Keratinocyte (primary cell): Measurements from ENCODE around the gene SYS1. TPM values are rescaled to one million over a fixed set of nuclear protein-coding genes. Genes with fewer than 3 reads are reported as not detected.
A peak's percentile ranks its signal among the peaks of the same experiment; 100 is the strongest.

Experiments
- DNase-seq: peaks from one replicate; pipeline ENCODE4 v3.0.0-alpha.2; 2011; ENCODE audit warnings: low read depth, missing footprints, low spot score
- FAIRE-seq: peaks from 2 replicates; lab custom pipeline; 2011; peaks lifted over from hg19 to GRCh38; lab: Jason Lieb, UNC
- H2AFZ ChIP-seq: 2 replicates; pipeline ENCODE4 v1.6.0; 2012; ENCODE audit warnings: low read length, control low read depth, inconsistent platforms; ENCODE audit not compliant: control insufficient read depth
- H3K27ac ChIP-seq: 2 replicates; pipeline ENCODE4 v1.5.1; 2011; ENCODE audit warnings: low read length; ENCODE audit not compliant: control insufficient read depth, insufficient read depth
- H3K27me3 ChIP-seq: 3 replicates; pipeline ENCODE4 v1.6.0; 2011; ENCODE audit warnings: low read length; ENCODE audit not compliant: control insufficient read depth, insufficient read depth; ENCODE audit errors: extremely low read depth
- H3K36me3 ChIP-seq, 2 experiments: 2 replicates in 1 of 2; 3 replicates in 1 of 2; pipeline ENCODE4 v1.5.1; 2011; ENCODE audit warnings: low read length in 2 of 2, mild to moderate bottlenecking in 1 of 2; ENCODE audit not compliant: control insufficient read depth in 2 of 2, insufficient read depth in 2 of 2; ENCODE audit errors: extremely low read depth in 1 of 2
- H3K4me1 ChIP-seq: 3 replicates; pipeline ENCODE4 v1.5.1; 2011; ENCODE audit warnings: low read length; ENCODE audit not compliant: control insufficient read depth, insufficient read depth; ENCODE audit errors: extremely low read depth
- H3K4me2 ChIP-seq: 3 replicates; pipeline ENCODE4 v1.6.0; 2011; ENCODE audit warnings: low read depth, low read length; ENCODE audit not compliant: control insufficient read depth, insufficient read depth; ENCODE audit errors: extremely low read depth
- H3K4me3 ChIP-seq, 3 experiments: fragments of 200-600 bp in 1 of 3; sonication (generic) in 1 of 3; 2 replicates in 2 of 3; 3 replicates in 1 of 3; pipeline ENCODE4 v1.5.1; 2011 to 2016; ENCODE audit warnings: low read length in 3 of 3, mild to moderate bottlenecking in 3 of 3, control low read depth in 2 of 3, inconsistent platforms in 1 of 3, low read depth in 1 of 3, mixed read lengths in 1 of 3, mixed run types in 1 of 3, moderate library complexity in 1 of 3; ENCODE audit not compliant: control insufficient read depth in 2 of 3, insufficient read depth in 2 of 3; ENCODE audit errors: extremely low read depth in 1 of 3
- H3K79me2 ChIP-seq: 2 replicates; pipeline ENCODE4 v1.6.0; 2012; ENCODE audit warnings: low read length; ENCODE audit not compliant: control insufficient read depth, insufficient read depth
- H3K9ac ChIP-seq: 3 replicates; pipeline ENCODE4 v1.6.0; 2011; ENCODE audit warnings: low read length; ENCODE audit not compliant: control insufficient read depth, insufficient read depth; ENCODE audit errors: extremely low read depth
- H3K9me1 ChIP-seq: 3 replicates; pipeline ENCODE4 v1.6.0; 2011; ENCODE audit warnings: low read length; ENCODE audit not compliant: control insufficient read depth, insufficient read depth; ENCODE audit errors: extremely low read depth
- H3K9me3 ChIP-seq: 2 replicates; pipeline ENCODE4 v1.5.1; 2012; ENCODE audit warnings: low read depth, low read length; ENCODE audit not compliant: control insufficient read depth
- H4K20me1 ChIP-seq: 3 replicates; pipeline ENCODE4 v1.6.0; 2011; ENCODE audit warnings: low read length; ENCODE audit not compliant: control insufficient read depth, insufficient read depth; ENCODE audit errors: extremely low read depth
- CTCF ChIP-seq, 3 experiments: IDR thresholded peaks in 1 of 3; conservative IDR thresholded peaks in 1 of 3; optimal IDR thresholded peaks in 1 of 3; 2 replicates in 2 of 3; 3 replicates in 1 of 3; pipeline versions ENCODE3 to v1.5.1; 2011; ENCODE audit warnings: low read length in 3 of 3, mild to moderate bottlenecking in 3 of 3, moderate library complexity in 2 of 3, control low read depth in 1 of 3, inconsistent platforms in 1 of 3; ENCODE audit not compliant: insufficient read depth in 2 of 3; ENCODE audit errors: extremely low read depth in 1 of 3
- EZH2 ChIP-seq: IDR thresholded peaks from one replicate; pipeline ENCODE4 v1.6.1; 2012; ENCODE audit warnings: inconsistent platforms, mild to moderate bottlenecking, low read length, moderate library complexity
- dilution Hi-C: fragments of 300-500 bp; cut with MboI; formaldehyde crosslinking; loops from one replicate; pipeline ENCODE4 v1.7.0; 2020; ENCODE audit warnings: low sequenced_read_pairs; ENCODE audit not compliant: extremely low pct_ligation_motif_present
- polyA plus RNA-seq, 5 experiments: library from polyadenylated mRNA; depleted of rRNA in 3 of 5; stranded (reverse) in 3 of 5; stranded (forward) in 1 of 5; unstranded in 1 of 5; fragments of >200 nt; gene quantifications; 1 replicate in 1 of 5; 2 replicates in 3 of 5; 3 replicates in 1 of 5; pipeline versions ENCODE4 v1.2.1 to v1.2.3, GENCODE V29; 2011 to 2012; ENCODE audit warnings: missing spikeins in 2 of 5, low read depth in 1 of 5, low replicate concordance in 1 of 5

Gene SYS1
- polyA plus RNA-seq, 1 donor (not counting 4 experiments of a cell fraction or from before 2014, with no cell fraction given), result 16.8 TPM

- H3K79me2 ChIP-seq, result peaks cover 24% of the 10 kb centered on the region
- H3K9ac ChIP-seq, result peak overlapping the region; percentile 89
- dilution Hi-C loops, result no loop called here
- H3K4me3 ChIP-seq, result peak overlapping the region; percentile 82 to 93 (median 91)
- peak overlapping the region; percentile 79 for H3K27ac ChIP-seq
- FAIRE-seq (no peak), DNase-seq (no peak)
- H2AFZ ChIP-seq, result no peak overlapping the region
- H3K9me1 ChIP-seq, result no peaks in the 10 kb centered on the region
- peaks cover 2% of the 10 kb centered on the region for H4K20me1 ChIP-seq
- H3K27me3 ChIP-seq, result no peaks in the 10 kb centered on the region
- no peak for TF ChIP-seq CTCF (optimal IDR thresholded peaks at IDR 0.05 in 1 of 3, IDR thresholded peaks at IDR 0.05 in 1 of 3, conservative IDR thresholded peaks at IDR 0.05 in 1 of 3; ENCODE audit: extremely low read depth in 1 of 3, insufficient read depth in 2 of 3, low read length in 3 of 3)
- TF ChIP-seq EZH2, result no peak
- peaks cover 25% of the 10 kb centered on the region for H3K4me1 ChIP-seq
- peaks cover 17 to 23% of the 10 kb centered on the region in 2 experiments for H3K36me3 ChIP-seq
- H3K4me2 ChIP-seq, result peak overlapping the region; percentile 97
- no peaks in the 10 kb centered on the region for H3K9me3 ChIP-seq
Observed at GRCh38 chr20:45416917-45417316, 54.0 kb downstream of the SYS1 start.

Other genes starting within 250 kb of the SYS1 start
- 2.4 to 11.7 TPM (median 5.1 TPM) in 3 replicates for gene WFDC5, start 248.0 kb upstream of the SYS1 start, polyA plus RNA-seq
- 0.32 to 2.9 TPM (median 1.8 TPM) in 3 replicates for gene WFDC12, start 238.7 kb upstream of the SYS1 start, polyA plus RNA-seq
- 46.4 to 226 TPM (median 71.1 TPM) in 3 replicates for gene PI3, start 188.3 kb upstream of the SYS1 start, polyA plus RNA-seq
- gene SEMG1, start 156.1 kb upstream of the SYS1 start, polyA plus RNA-seq, result not detected in 3 replicates
- gene SEMG2, start 141.8 kb upstream of the SYS1 start, polyA plus RNA-seq, result not detected in 3 replicates
- gene SLPI, start 108.6 kb upstream of the SYS1 start, polyA plus RNA-seq, result 203 to 395 TPM (median 262 TPM) in 3 replicates
- gene RBPJL, start 56.3 kb upstream of the SYS1 start, polyA plus RNA-seq, result not detected in 3 replicates
- 0.08 TPM in 1 of 3 replicates, not detected in the others for gene MATN4, start 54.9 kb upstream of the SYS1 start, polyA plus RNA-seq
- 114 to 206 TPM (median 140 TPM) in 3 replicates for gene SDC4, start 14.7 kb upstream of the SYS1 start, polyA plus RNA-seq
- gene TP53TG5, start 15.2 kb downstream of the SYS1 start, polyA plus RNA-seq, result not detected in 3 replicates
- gene DBNDD2, start 45.1 kb downstream of the SYS1 start, polyA plus RNA-seq, result 33.8 to 42.3 TPM (median 37.4 TPM) in 3 replicates
- gene PIGT, start 53.0 kb downstream of the SYS1 start, polyA plus RNA-seq, result 25.9 to 37.6 TPM (median 26.5 TPM) in 3 replicates
- gene WFDC2, start 106.6 kb downstream of the SYS1 start, polyA plus RNA-seq, result 0.44 TPM in 1 of 3 replicates, not detected in the others
- gene SPINT3, start 152.5 kb downstream of the SYS1 start, polyA plus RNA-seq, result not detected in 3 replicates
- gene WFDC6, start 176.3 kb downstream of the SYS1 start, polyA plus RNA-seq, result not detected in 3 replicates
- not detected in 3 replicates for gene EPPIN, start 184.2 kb downstream of the SYS1 start, polyA plus RNA-seq
- not detected in 3 replicates for gene WFDC8, start 216.1 kb downstream of the SYS1 start, polyA plus RNA-seq